OCI-LY3 (cell line): Measurements from ENCODE around the gene GRID1.

Source experiments
- H2AFZ ChIP-seq: fragments of 200-600, 300-600 bp; shearing (Covaris generic); 2 replicates; pipeline ENCODE4 v1.6.0; 2014; ENCODE audit warnings: antibody characterized with exemption, low read depth, low read length
- H3K27ac ChIP-seq: fragments of 200-600, 300-600 bp; sonication (generic); 2 replicates; pipeline ENCODE4 v1.5.1; 2014; ENCODE audit warnings: mild to moderate bottlenecking, low read length, moderate library complexity, mixed read lengths
- H3K27me3 ChIP-seq: fragments of 200-600, 300-600 bp; sonication (generic); 2 replicates; pipeline ENCODE4 v1.6.1; 2014; ENCODE audit warnings: low read depth, low read length, mixed read lengths
- H3K36me3 ChIP-seq: fragments of 200-600, 300-600 bp; sonication (generic); replicated peaks from 2 replicates; pipeline ENCODE3; 2014; ENCODE audit warnings: low read depth, low read length, mixed read lengths
- H3K4me1 ChIP-seq: fragments of 300-600, 200-600 bp; sonication (generic); 2 replicates; pipeline ENCODE4 v1.6.1; 2014; ENCODE audit warnings: low read length, mixed read lengths
- H3K4me2 ChIP-seq: fragments of 200-600, 300-600 bp; sonication (generic); 2 replicates; pipeline ENCODE4 v1.6.1; 2014; ENCODE audit warnings: low read length, mixed read lengths
- H3K4me3 ChIP-seq: fragments of 300-600, 200-600 bp; sonication (generic); 2 replicates; pipeline ENCODE4 v1.5.1; 2014; ENCODE audit warnings: antibody characterized with exemption, mild to moderate bottlenecking, low read length, moderate library complexity
- H3K79me2 ChIP-seq: fragments of 300-600, 200-600 bp; shearing (Covaris generic); 2 replicates; pipeline ENCODE4 v1.6.1; 2014; ENCODE audit warnings: mild to moderate bottlenecking, low read length, mixed read lengths
- H3K9ac ChIP-seq: fragments of 300-600, 200-600 bp; shearing (Covaris generic); 2 replicates; pipeline ENCODE4 v1.6.0; 2014; ENCODE audit warnings: mild to moderate bottlenecking, low read length, moderate library complexity
- H3K9me3 ChIP-seq: fragments of 200-600, 300-600 bp; shearing (Covaris generic); 2 replicates; pipeline ENCODE4 v1.6.1; 2014; ENCODE audit warnings: low read length, mixed read lengths; ENCODE audit not compliant: insufficient read depth
- H4K20me1 ChIP-seq: fragments of 200-600, 300-600 bp; sonication (generic); 2 replicates; pipeline ENCODE4 v1.6.1; 2016; ENCODE audit warnings: low read length, mixed read lengths; ENCODE audit not compliant: insufficient read depth
- CTCF ChIP-seq: fragments of 200-600, 300-600 bp; sonication (generic); IDR thresholded peaks from 2 replicates; pipeline ENCODE4 v1.5.1; 2014; ENCODE audit warnings: antibody characterized with exemption, low read length, low read depth
- EZH2phosphoT487 ChIP-seq: fragments of 200-600 bp; shearing (Covaris generic); IDR thresholded peaks from 2 replicates; pipeline ENCODE4 v1.6.1; 2018; ENCODE audit warnings: antibody characterized with exemption, mixed run types, low read depth

The GRID1 gene

DNA sequence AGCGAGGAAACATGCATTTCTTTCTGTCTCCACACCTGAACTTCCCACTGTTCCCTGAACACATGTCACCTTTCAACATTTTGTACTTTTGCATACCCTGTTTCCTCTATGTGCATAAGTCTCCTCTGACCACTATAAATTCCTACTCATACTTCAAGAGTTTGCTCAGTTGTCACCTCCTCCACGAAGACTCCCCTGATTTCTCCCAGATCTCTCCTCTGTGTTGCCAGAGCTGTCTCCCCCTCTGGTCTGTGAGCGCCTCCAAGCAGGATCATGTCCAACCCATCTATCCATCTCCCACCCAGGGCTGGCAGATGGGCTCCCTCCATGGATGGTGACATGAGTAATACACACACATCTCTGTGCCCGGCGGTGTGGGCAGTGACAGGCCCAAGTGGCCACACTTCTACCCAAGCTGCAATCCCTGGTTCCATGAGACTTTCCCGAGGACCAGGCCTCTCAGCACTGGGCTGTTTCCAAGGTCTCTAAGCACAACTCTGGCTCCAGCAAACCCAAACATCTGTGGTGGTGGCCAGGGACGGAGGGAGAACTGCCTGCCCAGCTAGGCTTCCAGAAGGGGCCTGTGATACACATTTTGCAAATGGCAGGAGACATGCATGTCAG is 135.9 kb downstream of the GRID1 start:
- no peak overlapping the region for H3K27ac ChIP-seq
- H3K4me3 ChIP-seq: no peak overlapping the region
- no peaks in the 10 kb centered on the region for H3K36me3 ChIP-seq
- H4K20me1 ChIP-seq: no peaks in the 10 kb centered on the region
- no peak for TF ChIP-seq CTCF
- H2AFZ ChIP-seq: no peak overlapping the region
- H3K27me3 ChIP-seq: no peaks in the 10 kb centered on the region
- no peak overlapping the region for H3K4me2 ChIP-seq
- no peaks in the 10 kb centered on the region for H3K9me3 ChIP-seq
- no peaks in the 10 kb centered on the region for H3K79me2 ChIP-seq
- H3K4me1 ChIP-seq: no peaks in the 10 kb centered on the region
- no peak overlapping the region for H3K9ac ChIP-seq

DNA sequence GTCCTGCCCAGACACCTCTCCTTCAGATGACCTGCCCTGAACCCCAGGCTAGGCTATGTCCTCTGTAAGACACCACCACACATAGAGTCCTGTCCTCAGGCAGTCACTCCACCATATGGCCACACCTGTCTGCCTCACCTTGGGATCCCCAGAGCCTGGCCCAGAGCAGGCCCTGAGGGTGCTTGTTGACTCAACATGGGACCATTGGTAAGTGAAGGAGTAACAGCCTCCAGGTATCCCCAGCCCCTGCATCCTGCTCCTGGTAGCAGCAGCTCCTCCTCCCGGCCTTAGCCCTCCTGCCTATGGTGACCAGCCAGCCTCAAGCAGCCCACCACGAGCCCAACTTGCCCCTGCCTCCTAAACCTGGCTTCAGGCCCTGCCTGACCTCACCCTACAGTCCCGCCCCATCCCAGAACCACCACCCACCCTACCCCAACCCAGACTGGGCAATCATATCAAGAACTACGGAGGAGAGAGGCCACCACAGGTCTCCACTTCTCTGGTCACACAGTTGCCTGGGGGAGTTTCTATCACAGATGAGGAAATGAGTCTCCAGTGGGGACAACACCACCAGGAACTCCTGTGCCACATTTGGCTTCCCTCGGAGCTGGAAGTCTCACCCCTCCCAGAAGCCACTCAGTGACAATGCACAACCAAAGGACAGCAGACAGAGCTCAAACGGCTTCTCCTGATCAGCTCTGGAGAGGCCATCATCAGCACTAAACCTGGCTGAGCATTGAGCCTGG is 136.6 kb downstream of the GRID1 start:
- no peak overlapping the region for H3K4me3 ChIP-seq
- H3K27ac ChIP-seq: no peak overlapping the region
- no peaks in the 10 kb centered on the region for H4K20me1 ChIP-seq
- no peak overlapping the region for H2AFZ ChIP-seq
- no peak for TF ChIP-seq EZH2phosphoT487
- TF ChIP-seq CTCF: no peak
- no peaks in the 10 kb centered on the region for H3K36me3 ChIP-seq
- no peak overlapping the region for H3K4me2 ChIP-seq
- no peak overlapping the region for H3K9ac ChIP-seq
- no peaks in the 10 kb centered on the region for H3K27me3 ChIP-seq
- H3K79me2 ChIP-seq: no peaks in the 10 kb centered on the region
- no peaks in the 10 kb centered on the region for H3K9me3 ChIP-seq
- H3K4me1 ChIP-seq: no peaks in the 10 kb centered on the region

GRCh38 chr10:86229376-86229775 is 137.2 kb downstream of the GRID1 start:
- no peak overlapping the region for H2AFZ ChIP-seq
- no peaks in the 10 kb centered on the region for H3K36me3 ChIP-seq
- no peaks in the 10 kb centered on the region for H3K79me2 ChIP-seq
- no peaks in the 10 kb centered on the region for H3K27me3 ChIP-seq
- no peaks in the 10 kb centered on the region for H4K20me1 ChIP-seq
- TF ChIP-seq EZH2phosphoT487 (no peak), CTCF (no peak)
- H3K27ac ChIP-seq: no peak overlapping the region
- H3K9ac ChIP-seq: no peak overlapping the region
- no peak overlapping the region for H3K4me2 ChIP-seq
- no peaks in the 10 kb centered on the region for H3K4me1 ChIP-seq
- H3K4me3 ChIP-seq: no peak overlapping the region
- H3K9me3 ChIP-seq: no peaks in the 10 kb centered on the region

DNA sequence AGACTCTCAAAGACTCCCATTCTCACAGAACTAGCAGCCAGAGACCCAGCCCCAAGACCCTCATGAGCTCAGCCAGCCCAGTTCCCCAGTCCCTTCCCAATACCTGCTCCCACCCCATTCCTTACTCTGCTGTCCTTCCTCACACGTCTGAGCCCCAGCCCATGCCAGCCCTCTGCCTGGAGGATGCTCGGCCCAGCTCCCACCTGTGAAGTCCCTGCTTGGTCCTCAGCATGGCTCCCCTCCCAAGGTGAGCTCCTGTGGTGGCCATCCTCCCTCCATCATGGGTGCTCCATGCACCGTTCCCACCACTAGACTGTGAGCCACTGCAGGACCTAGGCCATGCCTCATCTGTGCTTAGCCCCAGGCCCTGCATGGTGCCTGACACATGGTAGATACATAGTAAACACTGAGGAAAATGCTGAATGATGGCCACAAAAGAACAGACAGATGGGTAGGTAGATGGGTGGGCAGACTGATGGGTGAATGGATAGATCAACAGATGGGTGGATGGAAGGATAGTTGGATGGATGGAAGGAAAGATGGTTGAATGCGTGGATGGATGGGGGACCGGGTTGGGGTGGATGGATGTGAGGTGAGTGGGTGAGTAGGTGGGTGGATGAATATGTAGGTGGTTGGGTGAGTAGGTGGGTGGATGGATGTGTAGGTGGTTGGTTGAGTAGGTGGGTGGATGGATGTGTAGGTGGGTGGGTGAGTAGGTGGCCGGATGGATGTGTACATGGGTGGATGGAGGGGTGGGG is 138.9 kb downstream of the GRID1 start:
- Histone ChIP-seq H2AFZ (no peak overlapping the region), H3K27ac (no peak overlapping the region), H4K20me1 (no peaks in the 10 kb centered on the region), H3K4me3 (no peak overlapping the region), H3K9me3 (no peaks in the 10 kb centered on the region), H3K27me3 (no peaks in the 10 kb centered on the region), H3K9ac (no peak overlapping the region), H3K4me1 (no peaks in the 10 kb centered on the region), H3K4me2 (no peak overlapping the region), H3K36me3 (no peaks in the 10 kb centered on the region), H3K79me2 (no peaks in the 10 kb centered on the region)
- TF ChIP-seq CTCF (no peak), EZH2phosphoT487 (no peak)
